HEK293 (cell line): ENCODE measurements around the gene POLR1H.

Experiments
- INSM2 ChIP-seq: fragments of 450-650 bp; formaldehyde crosslinking; IDR thresholded peaks from 2 replicates; pipeline ENCODE4 v1.5.1; 2016; ENCODE audit warnings: missing biosample characterization, missing genetic modification characterization
- PRDM1 ChIP-seq: fragments of 450-650 bp; formaldehyde crosslinking; IDR thresholded peaks from 2 replicates; pipeline ENCODE4; 2016; ENCODE audit warnings: missing biosample characterization, missing genetic modification characterization
- TCF7L2 ChIP-seq: IDR thresholded peaks from 2 replicates; pipeline ENCODE4 v1.6.1; 2011; ENCODE audit warnings: low read depth, mild to moderate bottlenecking, inconsistent platforms, low read length, moderate library complexity, borderline replicate concordance
- YY1 ChIP-seq: fragments of 450-650 bp; formaldehyde crosslinking; IDR thresholded peaks from 2 replicates; pipeline ENCODE4 v1.5.1; 2018; ENCODE audit warnings: missing biosample characterization, missing genetic modification characterization
- ZNF274 ChIP-seq, 2 experiments: fragments of 200-500 bp in 1 of 2; fragments of 450-650 bp in 1 of 2; sonication (Bioruptor generic) in 1 of 2; formaldehyde crosslinking in 1 of 2; IDR thresholded peaks; 2 replicates each; pipeline versions ENCODE4 v1.5.1 to v1.6.1; 2014 to 2016; ENCODE audit warnings: borderline replicate concordance in 1 of 2, inconsistent platforms in 1 of 2, low read length in 1 of 2, missing biosample characterization in 1 of 2, missing genetic modification characterization in 1 of 2
- ZNF600 ChIP-seq: fragments of 450-650 bp; formaldehyde crosslinking; IDR thresholded peaks from 2 replicates; pipeline ENCODE4 v1.5.1; 2016; ENCODE audit warnings: missing biosample characterization, missing genetic modification characterization
- ZNF707 ChIP-seq: fragments of 450-650 bp; formaldehyde crosslinking; IDR thresholded peaks from 2 replicates; pipeline ENCODE4 v1.5.1; 2016; ENCODE audit warnings: missing biosample characterization, missing genetic modification characterization
- TF ChIP-seq, protein P1 (sequence below): fragments of 450-650 bp; formaldehyde crosslinking; IDR thresholded peaks from 2 replicates; pipeline ENCODE4 v1.5.1; 2016; ENCODE audit warnings: missing biosample characterization, missing genetic modification characterization
- TF ChIP-seq, protein P2 (sequence below): fragments of 450-650 bp; formaldehyde crosslinking; IDR thresholded peaks from 2 replicates; pipeline ENCODE4 v1.5.1; 2017; ENCODE audit warnings: missing biosample characterization, missing genetic modification characterization
- TF ChIP-seq, protein P3 (sequence below): fragments of 450-650 bp; formaldehyde crosslinking; IDR thresholded peaks from 2 replicates; pipeline ENCODE4 v1.5.1; 2016; ENCODE audit warnings: missing biosample characterization, missing genetic modification characterization

- no peak for TF ChIP-seq INSM2
- no peak for TF ChIP-seq PRDM1 (tag by site-specific recombination)
- TF ChIP-seq ZNF274 (IDR thresholded peaks at IDR 0.05; ENCODE audit: low read length), result no peak
- no peak for TF ChIP-seq ZNF274 (tag by site-specific recombination; IDR thresholded peaks at IDR 0.05; ENCODE audit: borderline replicate concordance)
- TF ChIP-seq, protein P1, sequence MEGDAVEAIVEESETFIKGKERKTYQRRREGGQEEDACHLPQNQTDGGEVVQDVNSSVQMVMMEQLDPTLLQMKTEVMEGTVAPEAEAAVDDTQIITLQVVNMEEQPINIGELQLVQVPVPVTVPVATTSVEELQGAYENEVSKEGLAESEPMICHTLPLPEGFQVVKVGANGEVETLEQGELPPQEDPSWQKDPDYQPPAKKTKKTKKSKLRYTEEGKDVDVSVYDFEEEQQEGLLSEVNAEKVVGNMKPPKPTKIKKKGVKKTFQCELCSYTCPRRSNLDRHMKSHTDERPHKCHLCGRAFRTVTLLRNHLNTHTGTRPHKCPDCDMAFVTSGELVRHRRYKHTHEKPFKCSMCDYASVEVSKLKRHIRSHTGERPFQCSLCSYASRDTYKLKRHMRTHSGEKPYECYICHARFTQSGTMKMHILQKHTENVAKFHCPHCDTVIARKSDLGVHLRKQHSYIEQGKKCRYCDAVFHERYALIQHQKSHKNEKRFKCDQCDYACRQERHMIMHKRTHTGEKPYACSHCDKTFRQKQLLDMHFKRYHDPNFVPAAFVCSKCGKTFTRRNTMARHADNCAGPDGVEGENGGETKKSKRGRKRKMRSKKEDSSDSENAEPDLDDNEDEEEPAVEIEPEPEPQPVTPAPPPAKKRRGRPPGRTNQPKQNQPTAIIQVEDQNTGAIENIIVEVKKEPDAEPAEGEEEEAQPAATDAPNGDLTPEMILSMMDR (tag by site-specific recombination), result no peak
- TF ChIP-seq ZNF600 (tag by site-specific recombination), result no peak
- TF ChIP-seq, protein P2, sequence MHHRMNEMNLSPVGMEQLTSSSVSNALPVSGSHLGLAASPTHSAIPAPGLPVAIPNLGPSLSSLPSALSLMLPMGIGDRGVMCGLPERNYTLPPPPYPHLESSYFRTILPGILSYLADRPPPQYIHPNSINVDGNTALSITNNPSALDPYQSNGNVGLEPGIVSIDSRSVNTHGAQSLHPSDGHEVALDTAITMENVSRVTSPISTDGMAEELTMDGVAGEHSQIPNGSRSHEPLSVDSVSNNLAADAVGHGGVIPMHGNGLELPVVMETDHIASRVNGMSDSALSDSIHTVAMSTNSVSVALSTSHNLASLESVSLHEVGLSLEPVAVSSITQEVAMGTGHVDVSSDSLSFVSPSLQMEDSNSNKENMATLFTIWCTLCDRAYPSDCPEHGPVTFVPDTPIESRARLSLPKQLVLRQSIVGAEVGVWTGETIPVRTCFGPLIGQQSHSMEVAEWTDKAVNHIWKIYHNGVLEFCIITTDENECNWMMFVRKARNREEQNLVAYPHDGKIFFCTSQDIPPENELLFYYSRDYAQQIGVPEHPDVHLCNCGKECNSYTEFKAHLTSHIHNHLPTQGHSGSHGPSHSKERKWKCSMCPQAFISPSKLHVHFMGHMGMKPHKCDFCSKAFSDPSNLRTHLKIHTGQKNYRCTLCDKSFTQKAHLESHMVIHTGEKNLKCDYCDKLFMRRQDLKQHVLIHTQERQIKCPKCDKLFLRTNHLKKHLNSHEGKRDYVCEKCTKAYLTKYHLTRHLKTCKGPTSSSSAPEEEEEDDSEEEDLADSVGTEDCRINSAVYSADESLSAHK, result no peak
- TF ChIP-seq ZNF707 (tag by site-specific recombination), result no peak
- no peak for TF ChIP-seq YY1 (tag by site-specific recombination)
- TF ChIP-seq, protein P3, sequence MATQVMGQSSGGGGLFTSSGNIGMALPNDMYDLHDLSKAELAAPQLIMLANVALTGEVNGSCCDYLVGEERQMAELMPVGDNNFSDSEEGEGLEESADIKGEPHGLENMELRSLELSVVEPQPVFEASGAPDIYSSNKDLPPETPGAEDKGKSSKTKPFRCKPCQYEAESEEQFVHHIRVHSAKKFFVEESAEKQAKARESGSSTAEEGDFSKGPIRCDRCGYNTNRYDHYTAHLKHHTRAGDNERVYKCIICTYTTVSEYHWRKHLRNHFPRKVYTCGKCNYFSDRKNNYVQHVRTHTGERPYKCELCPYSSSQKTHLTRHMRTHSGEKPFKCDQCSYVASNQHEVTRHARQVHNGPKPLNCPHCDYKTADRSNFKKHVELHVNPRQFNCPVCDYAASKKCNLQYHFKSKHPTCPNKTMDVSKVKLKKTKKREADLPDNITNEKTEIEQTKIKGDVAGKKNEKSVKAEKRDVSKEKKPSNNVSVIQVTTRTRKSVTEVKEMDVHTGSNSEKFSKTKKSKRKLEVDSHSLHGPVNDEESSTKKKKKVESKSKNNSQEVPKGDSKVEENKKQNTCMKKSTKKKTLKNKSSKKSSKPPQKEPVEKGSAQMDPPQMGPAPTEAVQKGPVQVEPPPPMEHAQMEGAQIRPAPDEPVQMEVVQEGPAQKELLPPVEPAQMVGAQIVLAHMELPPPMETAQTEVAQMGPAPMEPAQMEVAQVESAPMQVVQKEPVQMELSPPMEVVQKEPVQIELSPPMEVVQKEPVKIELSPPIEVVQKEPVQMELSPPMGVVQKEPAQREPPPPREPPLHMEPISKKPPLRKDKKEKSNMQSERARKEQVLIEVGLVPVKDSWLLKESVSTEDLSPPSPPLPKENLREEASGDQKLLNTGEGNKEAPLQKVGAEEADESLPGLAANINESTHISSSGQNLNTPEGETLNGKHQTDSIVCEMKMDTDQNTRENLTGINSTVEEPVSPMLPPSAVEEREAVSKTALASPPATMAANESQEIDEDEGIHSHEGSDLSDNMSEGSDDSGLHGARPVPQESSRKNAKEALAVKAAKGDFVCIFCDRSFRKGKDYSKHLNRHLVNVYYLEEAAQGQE, result no peak
- no peak for TF ChIP-seq TCF7L2
Measured at GRCh38 chr6:30071081-30071818, 10.2 kb downstream of the POLR1H start.
